Fibroblast of lung (primary cell): Measurements from ENCODE around the gene SPTAN1.

Experiments used
- EZH2 ChIP-seq: IDR thresholded peaks from 2 replicates; pipeline ENCODE4 v1.5.1; 2012; ENCODE audit warnings: low read length, control low read depth, mild to moderate bottlenecking; ENCODE audit errors: missing control alignments
- TF ChIP-seq, protein P1 (sequence below), 2 donors: IDR thresholded peaks in 1 of 2; conservative IDR thresholded peaks in 1 of 2; 1 replicate in 1 of 2; 2 replicates in 1 of 2; pipeline ENCODE4 v1.5.1; 2011 to 2012; ENCODE audit warnings: low read length in 2 of 2, control low read depth in 1 of 2, inconsistent platforms in 1 of 2, low read depth in 1 of 2, mild to moderate bottlenecking in 1 of 2

GRCh38 chr9:128593856-128594255, 41.5 kb downstream of the SPTAN1 start:
- TF ChIP-seq, protein P1, sequence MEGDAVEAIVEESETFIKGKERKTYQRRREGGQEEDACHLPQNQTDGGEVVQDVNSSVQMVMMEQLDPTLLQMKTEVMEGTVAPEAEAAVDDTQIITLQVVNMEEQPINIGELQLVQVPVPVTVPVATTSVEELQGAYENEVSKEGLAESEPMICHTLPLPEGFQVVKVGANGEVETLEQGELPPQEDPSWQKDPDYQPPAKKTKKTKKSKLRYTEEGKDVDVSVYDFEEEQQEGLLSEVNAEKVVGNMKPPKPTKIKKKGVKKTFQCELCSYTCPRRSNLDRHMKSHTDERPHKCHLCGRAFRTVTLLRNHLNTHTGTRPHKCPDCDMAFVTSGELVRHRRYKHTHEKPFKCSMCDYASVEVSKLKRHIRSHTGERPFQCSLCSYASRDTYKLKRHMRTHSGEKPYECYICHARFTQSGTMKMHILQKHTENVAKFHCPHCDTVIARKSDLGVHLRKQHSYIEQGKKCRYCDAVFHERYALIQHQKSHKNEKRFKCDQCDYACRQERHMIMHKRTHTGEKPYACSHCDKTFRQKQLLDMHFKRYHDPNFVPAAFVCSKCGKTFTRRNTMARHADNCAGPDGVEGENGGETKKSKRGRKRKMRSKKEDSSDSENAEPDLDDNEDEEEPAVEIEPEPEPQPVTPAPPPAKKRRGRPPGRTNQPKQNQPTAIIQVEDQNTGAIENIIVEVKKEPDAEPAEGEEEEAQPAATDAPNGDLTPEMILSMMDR (conservative IDR thresholded peaks at IDR 0.05 in 1 of 2, IDR thresholded peaks at IDR 0.05 in 1 of 2; ENCODE audit: low read depth in 1 of 2, low read length in 2 of 2): no peak
- TF ChIP-seq EZH2: no peak
